SK-N-SH (cell line): ENCODE results near the gene GNA14. TPM values are rescaled to one million over a fixed set of nuclear protein-coding genes. Genes with fewer than 3 reads are reported as not detected.
A peak's percentile ranks its signal among the peaks of the same experiment; 100 is the strongest.

ENCODE experiments used
- CTCF ChIA-PET: fragments of 300-600, 350-600 bp; formaldehyde crosslinking; extraction: SDS; loops from one replicate; lab custom pipeline; 2021; lab: Yijun Ruan, JAX
- POLR2A ChIA-PET: fragments of 350-600 bp; sonication (Branson Sonifier 250); formaldehyde crosslinking; extraction: SDS; loops from one replicate; lab custom pipeline; 2020; ENCODE audit warnings: antibody characterized with exemption, inconsistent platforms; lab: Yijun Ruan, JAX
- DNase-seq: peaks from one replicate; pipeline ENCODE4 v3.0.0; 2012
- H2AFZ ChIP-seq: fragments of 200-600 bp; sonication (generic); 2 replicates; pipeline ENCODE4 v1.8.1; 2016; ENCODE audit warnings: antibody characterized with exemption, mild to moderate bottlenecking, low read depth
- H3F3A ChIP-seq: fragments of 200-600 bp; sonication (generic); replicated peaks from 2 replicates; pipeline ENCODE3; 2016; ENCODE audit warnings: antibody characterized with exemption, mild to moderate bottlenecking; ENCODE audit not compliant: insufficient read depth
- H3K27ac ChIP-seq, 2 experiments: fragments of 200-500 bp in 1 of 2; fragments of 200-600 bp in 1 of 2; sonication (Bioruptor generic) in 1 of 2; sonication (generic), shearing (Covaris generic) in 1 of 2; 2 replicates each; pipeline versions ENCODE4 v1.5.1 to v1.6.1; 2014 to 2016; ENCODE audit warnings: low read depth in 2 of 2, inconsistent platforms in 1 of 2, low read length in 1 of 2, mild to moderate bottlenecking in 1 of 2, mixed read lengths in 1 of 2
- H3K27me3 ChIP-seq: fragments of 200-600 bp; sonication (generic), shearing (Covaris generic); 2 replicates; pipeline ENCODE4 v1.6.1; 2016; ENCODE audit warnings: mixed run types; ENCODE audit not compliant: insufficient read depth
- H3K36me3 ChIP-seq, 2 experiments: fragments of 200-500 bp in 1 of 2; fragments of 200-600 bp in 1 of 2; sonication (Bioruptor generic) in 1 of 2; sonication (generic) in 1 of 2; replicated peaks in 1 of 2; 2 replicates each; pipeline versions ENCODE3 to v1.5.1; 2014 to 2016; ENCODE audit warnings: low read length in 1 of 2, mild to moderate bottlenecking in 1 of 2; ENCODE audit not compliant: insufficient read depth in 2 of 2, control insufficient read depth in 1 of 2
- H3K4me1 ChIP-seq, 2 experiments: fragments of 200-500 bp in 1 of 2; fragments of 200-600 bp in 1 of 2; sonication (Bioruptor generic) in 1 of 2; sonication (generic), shearing (Covaris generic) in 1 of 2; 2 replicates each; pipeline versions ENCODE4 v1.5.1 to v1.6.1; 2014 to 2016; ENCODE audit warnings: low read depth in 1 of 2, low read length in 1 of 2, mixed run types in 1 of 2; ENCODE audit not compliant: insufficient read depth in 2 of 2, control insufficient read depth in 1 of 2
- H3K4me2 ChIP-seq: fragments of 200-600 bp; sonication (generic), shearing (Covaris generic); 2 replicates; pipeline ENCODE4 v1.6.1; 2017; ENCODE audit warnings: mixed run types
- H3K4me3 ChIP-seq, 2 experiments: fragments of 200-500 bp in 1 of 2; fragments of 200-600 bp in 1 of 2; sonication (Bioruptor generic) in 1 of 2; sonication (generic), shearing (Covaris generic) in 1 of 2; 2 replicates each; pipeline versions ENCODE4 v1.5.1 to v1.8.1; 2014 to 2016; ENCODE audit warnings: low read depth in 2 of 2, inconsistent platforms in 1 of 2, low read length in 1 of 2, mild to moderate bottlenecking in 1 of 2, mixed read lengths in 1 of 2, moderate library complexity in 1 of 2
- H3K79me2 ChIP-seq: fragments of 200-600 bp; sonication (generic); 2 replicates; pipeline ENCODE4 v1.8.1; 2017; ENCODE audit warnings: mild to moderate bottlenecking; ENCODE audit not compliant: insufficient read depth
- H3K9ac ChIP-seq: fragments of 200-600 bp; sonication (generic); 2 replicates; pipeline ENCODE4 v1.6.1; 2017; ENCODE audit warnings: mixed run types
- H3K9me2 ChIP-seq: fragments of 200-600 bp; sonication (generic); 2 replicates; pipeline ENCODE4 v1.6.1; 2017; ENCODE audit warnings: mixed run types
- H3K9me3 ChIP-seq: fragments of 200-600 bp; sonication (generic); 2 replicates; pipeline ENCODE4 v1.6.1; 2017; ENCODE audit warnings: mixed run types, mild to moderate bottlenecking, moderate library complexity
- H4K20me1 ChIP-seq: fragments of 200-600 bp; sonication (generic); 2 replicates; pipeline ENCODE4 v1.6.1; 2017; ENCODE audit warnings: mild to moderate bottlenecking, mixed run types; ENCODE audit not compliant: insufficient read depth
- CHD2 ChIP-seq: fragments of 150-350 bp; IDR thresholded peaks from 2 replicates; pipeline ENCODE4 v1.6.1; 2018; ENCODE audit warnings: low read length; ENCODE audit not compliant: partially characterized antibody
- EP300 ChIP-seq, 2 experiments: IDR thresholded peaks; 2 replicates each; pipeline versions ENCODE4 v1.4.0 to v1.6.1; 2012; ENCODE audit warnings: borderline replicate concordance in 1 of 2, low read depth in 1 of 2, low read length in 1 of 2
- EZH2phosphoT487 ChIP-seq: fragments of 200-600 bp; sonication (generic); IDR thresholded peaks from 2 replicates; pipeline ENCODE4 v1.6.1; 2017; ENCODE audit warnings: low read depth, mixed run types, mild to moderate bottlenecking, antibody characterized with exemption, moderate library complexity, borderline replicate concordance
- FOSL2 ChIP-seq: IDR thresholded peaks from 2 replicates; pipeline ENCODE4 v1.4.0; 2012; ENCODE audit warnings: low read depth, mild to moderate bottlenecking, moderate library complexity, borderline replicate concordance
- FOXJ3 ChIP-seq: sonication (generic); formaldehyde crosslinking; IDR thresholded peaks from 2 replicates; pipeline ENCODE4 v1.5.1; 2020; ENCODE audit warnings: mild to moderate bottlenecking, missing genetic modification reagents
- FOXM1 ChIP-seq: IDR thresholded peaks from 2 replicates; pipeline ENCODE4 v1.4.0; 2012; ENCODE audit warnings: low read depth, mild to moderate bottlenecking
- GABPA ChIP-seq: IDR thresholded peaks from 2 replicates; pipeline ENCODE4 v1.4.0; 2012; ENCODE audit warnings: low read depth, mild to moderate bottlenecking
- GATA2 ChIP-seq: sonication (generic); formaldehyde crosslinking; IDR thresholded peaks from 2 replicates; pipeline ENCODE4 v1.5.0; 2020; ENCODE audit warnings: mild to moderate bottlenecking, missing genetic modification reagents
- MAX ChIP-seq: IDR thresholded peaks from 2 replicates; pipeline ENCODE4 v1.4.0; 2012; ENCODE audit warnings: low read depth
- MEF2A ChIP-seq: IDR thresholded peaks from 2 replicates; pipeline ENCODE4 v1.4.0; 2012; ENCODE audit warnings: low read depth, borderline replicate concordance
- NFIC ChIP-seq: IDR thresholded peaks from 2 replicates; pipeline ENCODE4 v1.4.0; 2012; ENCODE audit warnings: borderline replicate concordance
- NRF1 ChIP-seq: IDR thresholded peaks from 2 replicates; pipeline ENCODE4 v1.6.1; 2012; ENCODE audit warnings: low read depth, mild to moderate bottlenecking, low read length
- POLR2AphosphoS5 ChIP-seq: IDR thresholded peaks from 2 replicates; pipeline ENCODE4 v1.6.1; 2012; ENCODE audit warnings: low read depth, low read length
- RAD21 ChIP-seq: IDR thresholded peaks from 2 replicates; pipeline ENCODE4 v1.6.1; 2012; ENCODE audit warnings: mild to moderate bottlenecking, low read length
- RCOR1 ChIP-seq: fragments of 150-350 bp; IDR thresholded peaks from 2 replicates; pipeline ENCODE4 v1.6.1; 2017; ENCODE audit warnings: antibody characterized with exemption, low read length
- RXRA ChIP-seq: IDR thresholded peaks from 2 replicates; pipeline ENCODE4 v1.4.0; 2012; ENCODE audit warnings: low read depth, mild to moderate bottlenecking, borderline replicate concordance
- TAF1 ChIP-seq: IDR thresholded peaks from 2 replicates; pipeline ENCODE4 v1.6.1; 2012; ENCODE audit warnings: low read depth, mild to moderate bottlenecking, low read length, moderate library complexity, borderline replicate concordance
- TCF12 ChIP-seq: IDR thresholded peaks from 2 replicates; pipeline ENCODE4 v1.4.0; 2012
- WGBS: methylation state at CpG from one replicate; pipeline ENCODE4 v1.1.6; 2017; ENCODE audit warnings: low lambda C conversion rate; 5-methylcytosine and 5-hydroxymethylcytosine counted together
- polyA plus RNA-seq, 3 experiments: library from polyadenylated mRNA; depleted of rRNA; stranded (reverse); fragments of >200 nt; gene quantifications; 2 replicates each; pipeline ENCODE4 v1.2.3, GENCODE V29; 2012
- TF ChIP-seq, protein P1 (sequence below): fragments of 200-600 bp; sonication (generic); IDR thresholded peaks from 2 replicates; pipeline ENCODE4 v1.6.1; 2017; ENCODE audit warnings: antibody characterized with exemption, mild to moderate bottlenecking, moderate library complexity
- TF ChIP-seq, protein P2 (sequence below): IDR thresholded peaks from 2 replicates; pipeline ENCODE4 v1.4.0; 2012; ENCODE audit warnings: low read depth, borderline replicate concordance

GNA14 gene
- polyA plus RNA-seq, 1 of the 3 experiments (the other 2 are of a cell fraction), result 0.15 TPM

DNA sequence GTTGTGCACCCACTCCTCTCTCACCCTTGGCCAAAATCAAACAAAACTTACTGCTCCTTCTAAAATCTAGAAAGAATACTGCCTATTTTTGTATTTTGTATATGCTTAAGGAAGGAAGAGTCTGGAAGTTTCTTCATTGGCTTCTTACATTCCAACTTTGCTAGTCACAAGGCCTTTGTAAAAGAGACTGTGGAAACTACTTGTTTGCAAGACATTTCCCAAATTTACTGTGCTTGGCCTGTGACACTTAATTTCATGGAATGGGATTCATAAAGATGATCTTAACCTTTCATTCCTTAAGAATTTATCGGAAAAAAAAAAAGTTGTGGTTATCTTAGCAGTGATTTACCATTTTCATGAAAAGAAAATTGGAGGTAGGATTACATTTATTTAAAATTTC lies 261.9 kb downstream of the GNA14 start:
- H3K9me3 ChIP-seq, result no peaks in the 10 kb centered on the region
- H3K27me3 ChIP-seq, result no peaks in the 10 kb centered on the region
- no peaks in the 10 kb centered on the region for H3K79me2 ChIP-seq
- WGBS, result 91% methylated on average over 1 of the region's 1 CpG
- H3K36me3 ChIP-seq, result peaks cover 22 to 33% of the 10 kb centered on the region in 2 experiments
- H3K9me2 ChIP-seq, result no peaks in the 10 kb centered on the region
- H3F3A ChIP-seq, result peaks cover 3% of the 10 kb centered on the region
- TF ChIP-seq CHD2, result no peak
- no peak for TF ChIP-seq GATA2
- no peak for TF ChIP-seq NRF1
- TF ChIP-seq FOXJ3 (CRISPR knock-in tag), result no peak
- TF ChIP-seq TAF1, result no peak
- no peak for TF ChIP-seq MEF2A
- TF ChIP-seq RAD21, result no peak
- TF ChIP-seq TCF12, result no peak
- TF ChIP-seq, protein P1, sequence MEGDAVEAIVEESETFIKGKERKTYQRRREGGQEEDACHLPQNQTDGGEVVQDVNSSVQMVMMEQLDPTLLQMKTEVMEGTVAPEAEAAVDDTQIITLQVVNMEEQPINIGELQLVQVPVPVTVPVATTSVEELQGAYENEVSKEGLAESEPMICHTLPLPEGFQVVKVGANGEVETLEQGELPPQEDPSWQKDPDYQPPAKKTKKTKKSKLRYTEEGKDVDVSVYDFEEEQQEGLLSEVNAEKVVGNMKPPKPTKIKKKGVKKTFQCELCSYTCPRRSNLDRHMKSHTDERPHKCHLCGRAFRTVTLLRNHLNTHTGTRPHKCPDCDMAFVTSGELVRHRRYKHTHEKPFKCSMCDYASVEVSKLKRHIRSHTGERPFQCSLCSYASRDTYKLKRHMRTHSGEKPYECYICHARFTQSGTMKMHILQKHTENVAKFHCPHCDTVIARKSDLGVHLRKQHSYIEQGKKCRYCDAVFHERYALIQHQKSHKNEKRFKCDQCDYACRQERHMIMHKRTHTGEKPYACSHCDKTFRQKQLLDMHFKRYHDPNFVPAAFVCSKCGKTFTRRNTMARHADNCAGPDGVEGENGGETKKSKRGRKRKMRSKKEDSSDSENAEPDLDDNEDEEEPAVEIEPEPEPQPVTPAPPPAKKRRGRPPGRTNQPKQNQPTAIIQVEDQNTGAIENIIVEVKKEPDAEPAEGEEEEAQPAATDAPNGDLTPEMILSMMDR, result no peak
- TF ChIP-seq NFIC, result no peak
- TF ChIP-seq EP300 (IDR thresholded peaks at IDR 0.05; ENCODE audit: borderline replicate concordance in 1 of 2, low read depth in 1 of 2, low read length in 1 of 2), result no peak
- TF ChIP-seq GABPA, result no peak
- TF ChIP-seq FOSL2, result no peak
- TF ChIP-seq POLR2AphosphoS5, result no peak
- no peak for TF ChIP-seq FOXM1
- no peak for TF ChIP-seq RCOR1
- TF ChIP-seq MAX, result no peak
- TF ChIP-seq, protein P2, sequence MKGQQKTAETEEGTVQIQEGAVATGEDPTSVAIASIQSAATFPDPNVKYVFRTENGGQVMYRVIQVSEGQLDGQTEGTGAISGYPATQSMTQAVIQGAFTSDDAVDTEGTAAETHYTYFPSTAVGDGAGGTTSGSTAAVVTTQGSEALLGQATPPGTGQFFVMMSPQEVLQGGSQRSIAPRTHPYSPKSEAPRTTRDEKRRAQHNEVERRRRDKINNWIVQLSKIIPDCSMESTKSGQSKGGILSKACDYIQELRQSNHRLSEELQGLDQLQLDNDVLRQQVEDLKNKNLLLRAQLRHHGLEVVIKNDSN, result no peak
- no peak for TF ChIP-seq EZH2phosphoT487
- no peak overlapping the region for H3K4me3 ChIP-seq
- POLR2A ChIA-PET, result no interaction called here
- H3K4me1 ChIP-seq, result no peaks in the 10 kb centered on the region
- no peak overlapping the region for H3K27ac ChIP-seq
- no peak overlapping the region for H3K9ac ChIP-seq
- no peak overlapping the region for H2AFZ ChIP-seq
- no peak overlapping the region for H3K4me2 ChIP-seq
- H4K20me1 ChIP-seq, result no peaks in the 10 kb centered on the region
- no peak for DNase-seq
- CTCF ChIA-PET, result no interaction called here

DNA sequence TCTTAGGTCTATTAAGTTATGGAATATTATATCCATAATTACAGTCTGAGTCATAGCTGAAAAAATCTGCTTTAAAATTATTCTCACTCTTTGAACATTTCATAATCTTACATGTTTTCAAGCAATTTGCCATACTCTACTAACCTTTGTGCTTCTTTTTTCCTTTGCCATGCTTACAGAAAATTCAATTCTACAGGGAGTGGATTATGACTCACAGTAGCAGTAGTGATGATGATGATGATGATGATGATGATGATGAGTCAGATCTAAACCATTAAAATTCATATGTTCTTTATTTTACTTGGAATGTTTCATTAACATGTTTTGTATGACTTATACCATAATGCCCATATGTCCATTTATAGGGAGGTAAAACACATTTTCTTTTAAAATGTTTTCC lies 263.7 kb downstream of the GNA14 start:
- POLR2A ChIA-PET, result no interaction called here
- no peak overlapping the region for H3K4me3 ChIP-seq
- H3K36me3 ChIP-seq, result peaks cover 25 to 26% of the 10 kb centered on the region in 2 experiments
- H3F3A ChIP-seq, result peaks cover 3% of the 10 kb centered on the region
- no peak overlapping the region for H3K27ac ChIP-seq
- no peaks in the 10 kb centered on the region for H3K4me1 ChIP-seq
- no peaks in the 10 kb centered on the region for H3K9me3 ChIP-seq
- H4K20me1 ChIP-seq, result no peaks in the 10 kb centered on the region
- H3K4me2 ChIP-seq, result no peak overlapping the region
- no peaks in the 10 kb centered on the region for H3K9me2 ChIP-seq
- CTCF ChIA-PET, result no interaction called here
- H3K27me3 ChIP-seq, result no peaks in the 10 kb centered on the region
- no peaks in the 10 kb centered on the region for H3K79me2 ChIP-seq
- no peak overlapping the region for H3K9ac ChIP-seq
- no peak for DNase-seq
- no peak overlapping the region for H2AFZ ChIP-seq
- TF ChIP-seq TCF12, result peak; percentile 26; the same call in 1 of the 2 replicates
- TF ChIP-seq RXRA, result no peak
- TF ChIP-seq FOSL2, result 0 out of 2 replicates have a peak, but pooled peaks have one; percentile 34
